ENCODE results near the gene TMEM109. TPM values are rescaled to one million over a fixed set of nuclear protein-coding genes. Genes with fewer than 3 reads are reported as not detected.

TMEM109 gene
- total and polyA plus RNA-seq, 2 of the 13 experiments (the other 11 are each of a cell fraction or from before 2014, with no cell fraction given), result 7.7 to 18.0 TPM

DNA sequence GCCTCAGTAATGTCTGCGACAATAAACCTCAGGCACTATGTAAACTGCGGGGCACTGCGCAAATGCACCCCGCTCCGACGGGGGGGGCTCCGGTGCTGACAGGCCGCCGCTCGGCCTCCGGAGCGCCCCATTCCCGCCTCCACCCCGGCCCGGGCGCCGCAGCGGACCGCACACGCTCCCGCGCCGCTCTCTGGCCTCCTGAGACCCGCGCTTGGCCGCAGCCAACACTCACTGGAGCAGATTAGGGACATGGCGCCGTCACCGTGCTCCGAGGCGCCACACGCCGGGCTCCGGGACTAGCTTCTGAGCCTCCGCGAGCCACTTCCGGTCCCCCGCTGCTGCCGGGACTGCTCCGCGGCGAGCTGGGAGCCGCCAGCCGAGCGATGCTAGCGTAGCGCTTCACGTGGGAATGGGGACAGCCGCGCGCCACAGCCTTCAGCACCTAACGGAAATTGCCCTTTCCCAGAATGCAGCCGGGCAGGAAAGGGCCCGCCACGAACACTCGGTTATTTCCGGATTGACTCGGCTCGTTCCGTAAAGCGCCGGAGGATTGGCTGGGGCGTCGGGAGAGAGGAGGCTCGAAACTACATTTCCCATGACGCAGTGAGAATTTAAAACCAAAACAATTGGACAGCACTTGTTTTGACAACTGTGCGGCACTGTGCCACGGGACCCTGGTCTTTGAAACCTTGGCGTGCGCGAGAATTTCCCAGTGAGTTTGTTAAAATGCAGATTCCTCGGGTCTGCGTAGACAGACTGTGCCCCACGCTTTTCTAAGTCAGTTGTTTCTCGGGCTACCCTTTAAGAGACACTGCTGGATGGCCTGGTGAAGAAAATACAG lies 7.6 kb upstream of the TMEM109 start, which contains the start of gene PRPF19 (continued):
- TF ChIP-seq, protein P1, sequence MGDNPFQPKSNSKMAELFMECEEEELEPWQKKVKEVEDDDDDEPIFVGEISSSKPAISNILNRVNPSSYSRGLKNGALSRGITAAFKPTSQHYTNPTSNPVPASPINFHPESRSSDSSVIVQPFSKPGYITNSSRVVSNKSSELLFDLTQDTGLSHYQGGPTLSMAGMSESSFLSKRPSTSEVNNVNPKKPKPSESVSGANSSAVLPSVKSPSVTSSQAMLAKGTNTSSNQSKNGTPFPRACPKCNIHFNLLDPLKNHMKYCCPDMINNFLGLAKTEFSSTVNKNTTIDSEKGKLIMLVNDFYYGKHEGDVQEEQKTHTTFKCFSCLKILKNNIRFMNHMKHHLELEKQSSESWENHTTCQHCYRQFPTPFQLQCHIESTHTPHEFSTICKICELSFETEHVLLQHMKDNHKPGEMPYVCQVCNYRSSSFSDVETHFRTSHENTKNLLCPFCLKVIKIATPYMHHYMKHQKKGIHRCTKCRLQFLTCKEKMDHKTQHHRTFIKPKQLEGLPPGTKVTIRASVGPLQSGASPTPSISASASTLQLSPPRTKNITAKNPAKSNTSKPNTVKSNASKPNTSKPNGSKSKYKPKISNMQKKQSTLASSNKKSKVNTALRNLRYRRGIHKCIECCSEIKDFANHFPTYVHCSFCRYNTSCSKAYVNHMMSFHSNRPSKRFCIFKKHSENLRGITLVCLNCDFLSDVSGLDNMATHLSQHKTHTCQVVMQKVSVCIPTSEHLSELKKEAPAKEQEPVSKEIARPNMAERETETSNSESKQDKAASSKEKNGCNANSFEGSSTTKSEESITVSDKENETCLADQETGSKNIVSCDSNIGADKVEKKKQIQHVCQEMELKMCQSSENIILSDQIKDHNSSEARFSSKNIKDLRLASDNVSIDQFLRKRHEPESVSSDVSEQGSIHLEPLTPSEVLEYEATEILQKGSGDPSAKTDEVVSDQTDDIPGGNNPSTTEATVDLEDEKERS (CRISPR knock-in tag; IDR thresholded peaks at IDR 0.05), result 0 out of 2 replicates have a peak, but pooled peaks have one; percentile 30
- TF ChIP-seq ATF7-NPFF (CRISPR knock-in tag; IDR thresholded peaks at IDR 0.05; ENCODE audit: low read depth) (peak; percentile 64; the same call in 1 of the 2 replicates), HMG20A (CRISPR knock-in tag; IDR thresholded peaks at IDR 0.05; ENCODE audit: borderline replicate concordance) (no peak), HOXA3 (CRISPR knock-in tag; IDR thresholded peaks at IDR 0.05) (peak; percentile 59), ZNF501 (CRISPR knock-in tag; IDR thresholded peaks at IDR 0.05) (peak; percentile 84), ZNF772 (CRISPR knock-in tag; IDR thresholded peaks at IDR 0.05) (peak; percentile 84), MAZ (IDR thresholded peaks at IDR 0.05; ENCODE audit: borderline replicate concordance, low read depth, low read length) (no peak), MAZ (CRISPR knock-in tag; IDR thresholded peaks at IDR 0.05; ENCODE audit: low read depth) (peak; percentile 90), ZSCAN29 (CRISPR knock-in tag; conservative IDR thresholded peaks at IDR 0.05) (peak; percentile 100), GZF1 (CRISPR knock-in tag; IDR thresholded peaks at IDR 0.05) (peak; percentile 31; the same call in 1 of the 2 replicates), CCDC6 (CRISPR knock-in tag; IDR thresholded peaks at IDR 0.05) (peak; percentile 93), RAD21 (CRISPR knock-in tag; IDR thresholded peaks at IDR 0.05) (peak; percentile 45; the same call in 1 of the 2 replicates), ELF3 (CRISPR knock-in tag; IDR thresholded peaks at IDR 0.05) (peak; percentile 71)
- TF ChIP-seq, protein P2, sequence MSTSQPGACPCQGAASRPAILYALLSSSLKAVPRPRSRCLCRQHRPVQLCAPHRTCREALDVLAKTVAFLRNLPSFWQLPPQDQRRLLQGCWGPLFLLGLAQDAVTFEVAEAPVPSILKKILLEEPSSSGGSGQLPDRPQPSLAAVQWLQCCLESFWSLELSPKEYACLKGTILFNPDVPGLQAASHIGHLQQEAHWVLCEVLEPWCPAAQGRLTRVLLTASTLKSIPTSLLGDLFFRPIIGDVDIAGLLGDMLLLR (CRISPR knock-in tag; IDR thresholded peaks at IDR 0.05), result 0 out of 2 replicates have a peak, but pooled peaks have one; percentile 72
- TF ChIP-seq, protein P3, sequence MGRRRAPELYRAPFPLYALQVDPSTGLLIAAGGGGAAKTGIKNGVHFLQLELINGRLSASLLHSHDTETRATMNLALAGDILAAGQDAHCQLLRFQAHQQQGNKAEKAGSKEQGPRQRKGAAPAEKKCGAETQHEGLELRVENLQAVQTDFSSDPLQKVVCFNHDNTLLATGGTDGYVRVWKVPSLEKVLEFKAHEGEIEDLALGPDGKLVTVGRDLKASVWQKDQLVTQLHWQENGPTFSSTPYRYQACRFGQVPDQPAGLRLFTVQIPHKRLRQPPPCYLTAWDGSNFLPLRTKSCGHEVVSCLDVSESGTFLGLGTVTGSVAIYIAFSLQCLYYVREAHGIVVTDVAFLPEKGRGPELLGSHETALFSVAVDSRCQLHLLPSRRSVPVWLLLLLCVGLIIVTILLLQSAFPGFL (CRISPR knock-in tag; IDR thresholded peaks at IDR 0.05), result no peak
- TF ChIP-seq, protein P4, sequence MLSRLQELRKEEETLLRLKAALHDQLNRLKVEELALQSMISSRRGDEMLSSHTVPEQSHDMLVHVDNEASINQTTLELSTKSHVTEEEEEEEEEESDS (CRISPR knock-in tag; IDR thresholded peaks at IDR 0.05; ENCODE audit: borderline replicate concordance), result peak; percentile 38; the same call in 1 of the 2 replicates
- TF ChIP-seq, protein P5, sequence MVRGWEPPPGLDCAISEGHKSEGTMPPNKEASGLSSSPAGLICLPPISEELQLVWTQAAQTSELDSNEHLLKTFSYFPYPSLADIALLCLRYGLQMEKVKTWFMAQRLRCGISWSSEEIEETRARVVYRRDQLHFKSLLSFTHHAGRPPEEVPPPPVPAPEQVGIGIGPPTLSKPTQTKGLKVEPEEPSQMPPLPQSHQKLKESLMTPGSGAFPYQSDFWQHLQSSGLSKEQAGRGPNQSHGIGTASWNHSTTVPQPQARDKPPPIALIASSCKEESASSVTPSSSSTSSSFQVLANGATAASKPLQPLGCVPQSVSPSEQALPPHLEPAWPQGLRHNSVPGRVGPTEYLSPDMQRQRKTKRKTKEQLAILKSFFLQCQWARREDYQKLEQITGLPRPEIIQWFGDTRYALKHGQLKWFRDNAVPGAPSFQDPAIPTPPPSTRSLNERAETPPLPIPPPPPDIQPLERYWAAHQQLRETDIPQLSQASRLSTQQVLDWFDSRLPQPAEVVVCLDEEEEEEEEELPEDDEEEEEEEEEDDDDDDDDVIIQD (CRISPR knock-in tag; IDR thresholded peaks at IDR 0.05; ENCODE audit: low read depth), result peak; percentile 34; the same call in 1 of the 2 replicates
- TF ChIP-seq, protein P6, sequence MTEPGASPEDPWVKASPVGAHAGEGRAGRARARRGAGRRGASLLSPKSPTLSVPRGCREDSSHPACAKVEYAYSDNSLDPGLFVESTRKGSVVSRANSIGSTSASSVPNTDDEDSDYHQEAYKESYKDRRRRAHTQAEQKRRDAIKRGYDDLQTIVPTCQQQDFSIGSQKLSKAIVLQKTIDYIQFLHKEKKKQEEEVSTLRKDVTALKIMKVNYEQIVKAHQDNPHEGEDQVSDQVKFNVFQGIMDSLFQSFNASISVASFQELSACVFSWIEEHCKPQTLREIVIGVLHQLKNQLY (CRISPR knock-in tag; IDR thresholded peaks at IDR 0.05), result no peak
- TF ChIP-seq, protein P7, sequence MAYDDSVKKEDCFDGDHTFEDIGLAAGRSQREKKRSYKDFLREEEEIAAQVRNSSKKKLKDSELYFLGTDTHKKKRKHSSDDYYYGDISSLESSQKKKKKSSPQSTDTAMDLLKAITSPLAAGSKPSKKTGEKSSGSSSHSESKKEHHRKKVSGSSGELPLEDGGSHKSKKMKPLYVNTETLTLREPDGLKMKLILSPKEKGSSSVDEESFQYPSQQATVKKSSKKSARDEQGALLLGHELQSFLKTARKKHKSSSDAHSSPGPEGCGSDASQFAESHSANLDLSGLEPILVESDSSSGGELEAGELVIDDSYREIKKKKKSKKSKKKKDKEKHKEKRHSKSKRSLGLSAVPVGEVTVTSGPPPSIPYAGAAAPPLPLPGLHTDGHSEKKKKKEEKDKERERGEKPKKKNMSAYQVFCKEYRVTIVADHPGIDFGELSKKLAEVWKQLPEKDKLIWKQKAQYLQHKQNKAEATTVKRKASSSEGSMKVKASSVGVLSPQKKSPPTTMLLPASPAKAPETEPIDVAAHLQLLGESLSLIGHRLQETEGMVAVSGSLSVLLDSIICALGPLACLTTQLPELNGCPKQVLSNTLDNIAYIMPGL (CRISPR knock-in tag; IDR thresholded peaks at IDR 0.05; ENCODE audit: borderline replicate concordance in 1 of 2, low read depth in 1 of 2), result peak; percentile 89 to 91
